GM08714 (cell line): ENCODE measurements around the gene SLC27A1.
"Not testable (repeated sequence)": the region's sequence is repeated elsewhere in the genome, so short reads cannot be mapped to it uniquely, and the experiment has no call there.

Experiments
- H3K4me3 ChIP-seq: fragments of 200-500 bp; sonication (Bioruptor generic); 2 replicates; pipeline ENCODE4 v1.5.1; 2014; ENCODE audit warnings: mild to moderate bottlenecking, low read length, inconsistent platforms
- ZNF274 ChIP-seq: IDR thresholded peaks from 2 replicates; pipeline ENCODE4 v1.6.1; 2012; ENCODE audit warnings: mild to moderate bottlenecking, low read depth, low read length

SLC27A1 gene

GRCh38 chr19:17468302-17469091, 1.8 kb upstream of the SLC27A1 start:
- H3K4me3 ChIP-seq: no peak overlapping the region
- no peak for TF ChIP-seq ZNF274

GRCh38 chr19:17469092-17469480, 1.2 kb upstream of the SLC27A1 start:
- TF ChIP-seq ZNF274: no peak
- H3K4me3 ChIP-seq: peak overlapping the region; percentile 41; the same call in 1 of the 2 replicates

GRCh38 chr19:17469481-17470067, 750 bp upstream of the SLC27A1 start:
- H3K4me3 ChIP-seq: peak overlapping the region; percentile 63; the same call in 1 of the 2 replicates
- no peak for TF ChIP-seq ZNF274

DNA sequence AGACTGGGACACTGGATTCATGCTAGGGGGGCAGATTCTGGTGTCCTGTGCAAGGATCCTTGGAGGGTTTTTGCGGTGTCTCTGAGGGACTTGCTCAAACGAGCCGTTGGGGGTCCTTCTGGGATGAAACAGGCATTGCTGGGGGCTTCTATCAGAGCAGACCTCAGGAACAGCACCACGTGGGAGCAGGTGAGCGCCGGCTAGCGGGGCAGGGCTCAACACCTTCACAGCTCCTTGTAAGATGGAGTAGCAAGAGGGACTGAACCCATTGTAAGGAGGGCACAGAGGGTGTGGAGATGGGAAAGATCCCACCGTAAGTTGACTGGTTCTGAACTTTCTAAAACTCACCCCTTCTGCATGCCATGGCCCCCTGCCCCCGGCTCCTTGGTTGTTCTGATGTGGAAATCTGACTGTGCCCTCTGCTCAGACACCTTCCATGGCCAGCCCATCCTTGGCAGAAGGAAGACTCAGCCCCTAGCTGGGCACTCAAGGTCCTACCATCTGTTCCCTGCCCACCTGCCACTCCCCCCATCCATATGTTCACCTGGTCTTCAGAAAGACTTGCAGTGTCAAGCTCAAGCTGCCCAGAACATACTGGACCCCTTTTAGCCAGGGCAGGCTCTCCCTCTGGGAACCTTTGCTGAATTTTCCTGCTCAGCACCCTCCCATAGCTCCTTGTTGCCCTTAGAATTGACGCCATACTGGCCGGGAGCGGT, 1.2 kb downstream of the SLC27A1 start:
- TF ChIP-seq ZNF274: no peak

GRCh38 chr19:17473041-17473440, 2.7 kb downstream of the SLC27A1 start:
- no peak overlapping the region for H3K4me3 ChIP-seq
- no peak for TF ChIP-seq ZNF274

More for the DNA sequence above, 1.2 kb downstream of the SLC27A1 start:
- H3K4me3 ChIP-seq: no peak overlapping the region

GRCh38 chr19:17475011-17475540, 4.8 kb downstream of the SLC27A1 start:
- not testable (repeated sequence) for H3K4me3 ChIP-seq

DNA sequence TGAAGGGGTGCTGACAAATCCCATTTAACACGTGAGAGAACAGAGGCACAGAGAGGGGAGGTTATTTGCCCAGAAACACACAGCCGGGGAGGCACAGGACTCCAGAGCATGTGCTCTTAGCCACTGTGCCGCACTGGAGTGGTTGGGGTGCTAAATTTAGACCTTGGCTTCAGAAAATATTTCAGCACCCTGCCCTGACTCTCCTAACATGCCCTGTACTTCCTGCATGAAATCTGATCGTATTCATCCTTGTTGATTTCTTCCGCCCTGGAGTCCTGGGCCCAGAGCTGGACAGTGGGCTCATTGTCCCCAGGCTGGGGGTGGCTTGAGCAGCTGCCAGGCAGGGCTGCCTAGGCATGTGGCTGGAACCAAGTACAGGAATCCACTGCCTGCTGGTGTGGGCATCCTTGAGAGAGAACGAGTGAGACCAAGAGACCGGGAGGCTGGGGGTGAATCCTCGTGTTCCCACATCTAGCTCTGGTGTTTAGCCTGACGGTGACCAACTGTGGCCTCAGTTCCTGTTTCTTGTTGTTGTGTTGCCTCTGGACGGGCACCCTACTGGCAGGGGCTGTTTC, 5.3 kb downstream of the SLC27A1 start:
- TF ChIP-seq ZNF274: no peak
- H3K4me3 ChIP-seq: no peak overlapping the region

DNA sequence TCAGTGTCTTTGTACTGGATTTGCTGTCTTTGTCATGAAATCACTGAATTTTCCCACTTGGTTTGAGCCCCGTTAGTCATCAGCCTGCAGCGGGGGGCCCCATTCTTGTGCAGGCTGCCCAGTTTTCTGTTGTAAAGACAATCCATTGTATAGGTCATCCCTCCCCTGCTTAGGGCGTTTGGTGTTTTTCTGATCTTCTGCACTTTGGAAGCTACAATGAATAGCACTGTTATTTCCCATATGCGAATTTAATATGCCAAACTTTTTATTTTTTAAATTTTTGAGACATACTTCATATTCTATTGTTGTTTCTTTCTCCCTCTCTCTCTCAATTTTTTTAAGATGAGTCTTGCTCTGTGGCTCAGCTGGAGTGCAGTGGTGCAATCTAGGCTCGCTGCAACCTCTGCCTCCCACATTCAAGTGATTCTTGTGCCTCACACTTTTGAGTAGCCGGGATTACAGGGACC, 9.0 kb downstream of the SLC27A1 start:
- no peak overlapping the region for H3K4me3 ChIP-seq
- TF ChIP-seq ZNF274: no peak

GRCh38 chr19:17481986-17482385, 11.7 kb downstream of the SLC27A1 start:
- no peak overlapping the region for H3K4me3 ChIP-seq
- TF ChIP-seq ZNF274: no peak

GRCh38 chr19:17482877-17483604, 12.7 kb downstream of the SLC27A1 start:
- no peak overlapping the region for H3K4me3 ChIP-seq
- TF ChIP-seq ZNF274: no peak

DNA sequence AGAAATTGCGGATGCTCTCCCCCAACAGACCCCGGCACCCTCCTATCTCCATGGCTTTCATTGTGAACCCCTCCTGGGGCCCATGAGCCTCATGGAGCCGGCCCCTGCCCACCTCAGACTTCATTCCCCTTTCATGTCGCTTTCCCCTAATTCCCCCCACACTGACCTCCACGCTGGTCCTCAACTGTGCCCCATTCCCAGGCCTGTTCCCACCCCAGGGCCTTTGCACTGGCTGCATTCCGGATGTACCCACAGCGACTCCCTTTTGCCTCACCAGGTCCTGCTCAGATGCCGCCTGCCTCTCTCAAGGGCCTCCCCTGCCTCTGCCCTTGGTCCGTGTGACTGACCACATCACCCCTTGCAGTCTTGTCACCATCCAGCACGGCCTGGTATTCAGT, 13.3 kb downstream of the SLC27A1 start:
- H3K4me3 ChIP-seq: no peak overlapping the region
- no peak for TF ChIP-seq ZNF274

GRCh38 chr19:17484520-17485185, 14.3 kb downstream of the SLC27A1 start:
- no peak for TF ChIP-seq ZNF274
- no peak overlapping the region for H3K4me3 ChIP-seq
